Liver (tissue), 9 donors: ENCODE data around the gene LRRN3. TPM values are rescaled to one million over a fixed set of nuclear protein-coding genes. Genes with fewer than 3 reads are reported as not detected.

Experiments
- DNase-seq: peaks from one replicate; pipeline ENCODE4 v3.0.0-alpha.2; 2017; ENCODE audit warnings: low spot score
- H3K27ac ChIP-seq, 2 donors: one replicate each; pipeline ENCODE4 v1.7.0; 2013; ENCODE audit warnings: inconsistent platforms in 2 of 2, low read length in 2 of 2, control low read depth in 1 of 2, low read depth in 1 of 2, mild to moderate bottlenecking in 1 of 2
- H3K27me3 ChIP-seq, 4 donors: one replicate each; pipeline versions ENCODE4 v1.6.1 to v1.7.0; 2013; ENCODE audit warnings: low read length in 3 of 4, inconsistent platforms in 1 of 4, mild to moderate bottlenecking in 1 of 4, moderate library complexity in 1 of 4; ENCODE audit not compliant: control insufficient read depth in 4 of 4, insufficient read depth in 4 of 4
- H3K36me3 ChIP-seq, 4 donors: one replicate each; pipeline versions ENCODE4 v1.6.1 to v1.7.0; 2013; ENCODE audit warnings: low read length in 3 of 4, mild to moderate bottlenecking in 3 of 4, low read depth in 1 of 4, moderate library complexity in 1 of 4; ENCODE audit not compliant: control insufficient read depth in 4 of 4, insufficient read depth in 3 of 4
- H3K4me1 ChIP-seq, 4 donors: one replicate each; pipeline versions ENCODE4 v1.6.1 to v1.7.0; 2013; ENCODE audit warnings: low read length in 3 of 4, mild to moderate bottlenecking in 3 of 4, moderate library complexity in 1 of 4; ENCODE audit not compliant: control insufficient read depth in 4 of 4, insufficient read depth in 4 of 4
- H3K4me3 ChIP-seq, 3 donors: one replicate each; pipeline versions ENCODE4 v1.6.1 to v1.7.0; 2013; ENCODE audit warnings: low read length in 3 of 3, control low read depth in 1 of 3, low read depth in 1 of 3, mild to moderate bottlenecking in 1 of 3
- H3K9ac ChIP-seq, 2 donors: one replicate each; pipeline ENCODE4 v1.7.0; 2013; ENCODE audit warnings: low read length in 2 of 2, mild to moderate bottlenecking in 2 of 2, moderate library complexity in 2 of 2, control low read depth in 1 of 2, low read depth in 1 of 2
- H3K9me3 ChIP-seq, 4 donors: one replicate each; pipeline versions ENCODE4 v1.6.1 to v1.7.0; 2013; ENCODE audit warnings: low read length in 3 of 4; ENCODE audit not compliant: control insufficient read depth in 4 of 4
- ATF3 ChIP-seq: IDR thresholded peaks from 2 replicates; pipeline ENCODE4 v1.6.1; 2016; ENCODE audit warnings: antibody characterized with exemption
- CTCF ChIP-seq: fragments of 150-350 bp; IDR thresholded peaks from 2 replicates; pipeline ENCODE4 v1.5.1; 2017; ENCODE audit warnings: improper control_type of control experiment, low read depth, low read length; ENCODE audit not compliant: missing input control
- EGR1 ChIP-seq, 2 donors: IDR thresholded peaks; 2 replicates each; pipeline ENCODE4 v1.6.1; 2016 to 2018; ENCODE audit warnings: antibody characterized with exemption in 2 of 2, low read depth in 2 of 2
- FOXA1 ChIP-seq: IDR thresholded peaks from 2 replicates; pipeline ENCODE4 v1.6.1; 2016; ENCODE audit warnings: antibody characterized with exemption
- FOXA2 ChIP-seq: IDR thresholded peaks from 2 replicates; pipeline ENCODE4 v1.6.1; 2016; ENCODE audit warnings: antibody characterized with exemption
- GABPA ChIP-seq, 2 donors: IDR thresholded peaks in 1 of 2; conservative IDR thresholded peaks in 1 of 2; 2 replicates each; pipeline ENCODE4 v1.6.1; 2016; ENCODE audit warnings: antibody characterized with exemption in 2 of 2, mild to moderate bottlenecking in 1 of 2, moderate library complexity in 1 of 2
- HNF4A ChIP-seq, 2 donors: conservative IDR thresholded peaks; 2 replicates each; pipeline ENCODE4 v1.6.1; 2016; ENCODE audit warnings: antibody characterized with exemption in 2 of 2, mild to moderate bottlenecking in 2 of 2
- HNF4G ChIP-seq: IDR thresholded peaks from 2 replicates; pipeline ENCODE4 v1.6.1; 2016; ENCODE audit warnings: antibody characterized with exemption
- JUND ChIP-seq, 2 donors: IDR thresholded peaks; 2 replicates each; pipeline ENCODE4 v1.6.1; 2016; ENCODE audit warnings: antibody characterized with exemption in 2 of 2
- MAX ChIP-seq: IDR thresholded peaks from 2 replicates; pipeline ENCODE4 v1.6.1; 2016; ENCODE audit warnings: antibody characterized with exemption
- NR2F2 ChIP-seq: IDR thresholded peaks from 2 replicates; pipeline ENCODE4 v1.6.1; 2016; ENCODE audit warnings: antibody characterized with exemption
- RAD21 ChIP-seq, 2 donors: IDR thresholded peaks; 2 replicates each; pipeline ENCODE4 v1.6.1; 2016; ENCODE audit warnings: antibody characterized with exemption in 2 of 2, mild to moderate bottlenecking in 2 of 2
- REST ChIP-seq: IDR thresholded peaks from 2 replicates; pipeline ENCODE4 v1.6.1; 2016; ENCODE audit warnings: antibody characterized with exemption, mild to moderate bottlenecking
- RXRA ChIP-seq, 2 donors: IDR thresholded peaks; 2 replicates each; pipeline ENCODE4 v1.6.1; 2017 to 2018; ENCODE audit warnings: antibody characterized with exemption in 2 of 2, mild to moderate bottlenecking in 1 of 2
- SP1 ChIP-seq: IDR thresholded peaks from 2 replicates; pipeline ENCODE4 v1.6.1; 2018; ENCODE audit warnings: antibody characterized with exemption, mild to moderate bottlenecking
- TAF1 ChIP-seq: conservative IDR thresholded peaks from 2 replicates; pipeline ENCODE4 v1.6.1; 2016; ENCODE audit warnings: antibody characterized with exemption, mild to moderate bottlenecking
- YY1 ChIP-seq: IDR thresholded peaks from 2 replicates; pipeline ENCODE4 v1.6.1; 2016; ENCODE audit warnings: antibody characterized with exemption, mild to moderate bottlenecking
- ZBTB33 ChIP-seq: IDR thresholded peaks from 2 replicates; pipeline ENCODE4 v1.6.1; 2016; ENCODE audit warnings: antibody characterized with exemption
- WGBS: extraction: QIAGEN DNeasy Blood & Tissue Kit; methylation state at CpG from one replicate; pipeline ENCODE4 v1.1.7; 2013; 5-methylcytosine and 5-hydroxymethylcytosine counted together
- polyA plus RNA-seq, 2 donors: library from polyadenylated mRNA; stranded (reverse) in 1 of 2; unstranded in 1 of 2; fragments of 200-250 nt in 1 of 2; fragments of >200 nt in 1 of 2; fragmentation: Nextera tagmentation in 1 of 2; extraction: Ambion mirVana in 1 of 2; gene quantifications; one replicate each; pipeline versions ENCODE4 v1.2.1 to v1.2.3, GENCODE V29; 2013 to 2015
- total RNA-seq, 2 donors: library from RNA; depleted of rRNA; stranded (reverse); fragments of >200 nt; gene quantifications; one replicate each; pipeline ENCODE4 v1.2.3, GENCODE V29; 2014
- donor health status: healthy.
- donor health status: healthy.
- donor health status: healthy.
- donor health status: healthy.
- donor health status: healthy.

Gene LRRN3
- total and polyA plus RNA-seq, 4 donors, result 0.18 to 1.1 (median 0.32) TPM

GRCh38 chr7:111077001-111077400, 13.9 kb upstream of the LRRN3 start:
- no peaks in the 10 kb centered on the region for H3K4me1 ChIP-seq
- DNase-seq, result no peak
- 95% methylated on average over 2 of the region's 2 CpGs for WGBS

GRCh38 chr7:111080495-111081105, 10.3 kb upstream of the LRRN3 start:
- DNase-seq, result no peak
- 96% methylated on average over 1 of the region's 1 CpG for WGBS
- H3K27me3 ChIP-seq, result no peaks in the 10 kb centered on the region
- no peak overlapping the region for H3K27ac ChIP-seq
- H3K4me1 ChIP-seq, result no peaks in the 10 kb centered on the region
- no peaks in the 10 kb centered on the region for H3K36me3 ChIP-seq
- no peaks in the 10 kb centered on the region for H3K9me3 ChIP-seq
- H3K4me3 ChIP-seq, result no peak overlapping the region
- H3K9ac ChIP-seq, result no peak overlapping the region
- TF ChIP-seq MAX (no peak), ZBTB33 (no peak), TAF1 (no peak), NR2F2 (no peak), CTCF (no peak), HNF4A (conservative IDR thresholded peaks at IDR 0.05) (no peak), ATF3 (no peak), SP1 (no peak), FOXA1 (no peak), HNF4G (no peak), EGR1 (IDR thresholded peaks at IDR 0.05; ENCODE audit: low read depth in 2 of 2) (no peak), YY1 (no peak), FOXA2 (no peak), JUND (IDR thresholded peaks at IDR 0.05) (no peak), GABPA (IDR thresholded peaks at IDR 0.05 in 1 of 2, conservative IDR thresholded peaks at IDR 0.05 in 1 of 2) (no peak), RXRA (IDR thresholded peaks at IDR 0.05) (no peak), REST (no peak)

More at GRCh38 chr7:111077001-111077400, 13.9 kb upstream of the LRRN3 start:
- H3K9me3 ChIP-seq, result no peaks in the 10 kb centered on the region
- H3K36me3 ChIP-seq, result no peaks in the 10 kb centered on the region
- H3K4me3 ChIP-seq, result no peak overlapping the region
- no peak overlapping the region for H3K27ac ChIP-seq
- no peak overlapping the region for H3K9ac ChIP-seq
- H3K27me3 ChIP-seq, result no peaks in the 10 kb centered on the region
- TF ChIP-seq RAD21 (IDR thresholded peaks at IDR 0.05), result no peak
- TF ChIP-seq HNF4A (conservative IDR thresholded peaks at IDR 0.05), result no peak
- no peak for TF ChIP-seq ATF3
- TF ChIP-seq FOXA2, result no peak
- TF ChIP-seq HNF4G, result no peak
- TF ChIP-seq ZBTB33, result no peak
- TF ChIP-seq RXRA (IDR thresholded peaks at IDR 0.05), result no peak
- no peak for TF ChIP-seq YY1
- no peak for TF ChIP-seq EGR1 (IDR thresholded peaks at IDR 0.05; ENCODE audit: low read depth in 2 of 2)
- no peak for TF ChIP-seq TAF1
